Caki2 (cell line): Measurements from ENCODE around the gene CAPN12. TPM values are rescaled to one million over a fixed set of nuclear protein-coding genes. Genes with fewer than 3 reads are reported as not detected.
"Not testable (repeated sequence)": the region's sequence is repeated elsewhere in the genome, so short reads cannot be mapped to it uniquely, and the experiment has no call there.

Experiments
- DNase-seq: peaks from one replicate; pipeline ENCODE4 v3.0.0-alpha.2; 2015; ENCODE audit warnings: low read depth
- in situ Hi-C: cut with HindIII; loops from 2 replicates; pipeline ENCODE4 v1.10.0; 2016; ENCODE audit warnings: low sequenced_read_pairs, low pct_unique_long_range_greater_than_20kb, mixed read lengths
- total RNA-seq: library from RNA; depleted of rRNA; stranded (reverse); fragments of >200 nt; shearing (Covaris generic); gene quantifications from 2 replicates; pipeline ENCODE4 v1.2.3, GENCODE V29; 2014; ENCODE audit warnings: low replicate concordance

CAPN12 gene
- total RNA-seq, 1 experiment from 2014 or later = 2.3 TPM

DNA sequence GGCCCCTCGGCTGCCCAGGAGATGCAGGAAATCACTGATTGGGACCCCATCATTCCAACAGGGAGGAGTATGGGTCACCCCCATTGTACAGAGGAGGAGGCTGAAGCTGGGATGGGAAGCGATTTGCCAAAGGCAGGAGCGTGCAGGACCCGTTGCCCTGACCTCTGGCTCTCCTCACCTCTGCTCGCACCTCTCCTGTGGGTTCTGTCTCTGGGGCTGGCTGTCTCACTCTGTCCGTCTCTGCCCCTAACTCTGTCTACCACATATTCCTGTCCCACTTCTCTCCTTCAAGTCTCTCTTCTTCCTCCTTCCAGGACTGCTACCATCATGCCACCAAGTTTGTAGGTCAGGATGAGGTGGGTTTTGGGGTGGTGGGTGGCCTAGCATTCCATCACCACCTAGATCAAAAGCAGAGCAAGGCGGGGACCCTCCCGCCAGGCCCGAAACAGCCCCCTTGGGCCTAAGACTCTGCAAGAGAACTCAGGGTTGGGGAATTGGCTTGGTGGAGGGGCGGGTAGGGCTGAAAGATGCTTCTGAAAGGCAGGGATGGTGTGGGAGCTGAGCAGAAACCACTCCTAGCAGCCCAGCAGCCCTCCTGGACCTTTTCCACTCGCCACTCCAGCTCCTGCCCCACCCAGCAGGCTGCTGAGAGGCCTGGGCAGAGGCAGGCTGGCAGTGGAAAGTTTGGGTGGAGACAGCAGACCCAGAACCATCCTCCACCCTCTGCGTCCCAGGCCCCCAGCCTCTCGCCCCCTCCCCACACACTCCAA is 30.1 kb upstream of the CAPN12 start:
- DNase-seq = no peak
- in situ Hi-C loops = no loop called here

GRCh38 chr19:38773469-38774177 is 29.3 kb upstream of the CAPN12 start, which contains the start of gene LGALS7:
LGALS7 (minus strand) TSS chr19:38773517; CDS start chr19:38773492, 25 bp downstream.
- DNase-seq = no peak
- in situ Hi-C loops = no loop called here

DNA sequence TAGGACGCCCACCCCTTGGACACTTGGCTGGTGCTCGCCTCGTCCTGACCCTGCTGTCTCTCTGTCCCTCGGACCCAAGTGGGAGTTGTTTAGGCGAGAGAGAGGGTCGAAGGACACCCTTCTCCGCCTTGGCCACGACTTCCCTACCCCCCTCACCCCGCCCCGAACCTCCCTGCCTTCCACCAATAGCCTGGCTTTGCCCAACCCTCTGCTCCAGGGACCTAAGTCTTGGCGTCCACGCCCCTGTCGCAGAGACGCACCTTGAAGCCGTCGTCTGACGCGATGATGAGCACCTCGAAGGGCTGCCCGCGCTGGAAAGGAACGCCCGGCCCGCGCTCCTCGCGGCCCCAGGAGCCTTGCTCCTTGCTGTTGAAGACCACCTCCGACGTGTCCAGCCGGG is 27.3 kb upstream of the CAPN12 start:
- DNase-seq, in situ Hi-C loops: not testable (repeated sequence)

GRCh38 chr19:38770949-38771275 is 26.6 kb upstream of the CAPN12 start:
- in situ Hi-C loops, DNase-seq: not testable (repeated sequence)

DNA sequence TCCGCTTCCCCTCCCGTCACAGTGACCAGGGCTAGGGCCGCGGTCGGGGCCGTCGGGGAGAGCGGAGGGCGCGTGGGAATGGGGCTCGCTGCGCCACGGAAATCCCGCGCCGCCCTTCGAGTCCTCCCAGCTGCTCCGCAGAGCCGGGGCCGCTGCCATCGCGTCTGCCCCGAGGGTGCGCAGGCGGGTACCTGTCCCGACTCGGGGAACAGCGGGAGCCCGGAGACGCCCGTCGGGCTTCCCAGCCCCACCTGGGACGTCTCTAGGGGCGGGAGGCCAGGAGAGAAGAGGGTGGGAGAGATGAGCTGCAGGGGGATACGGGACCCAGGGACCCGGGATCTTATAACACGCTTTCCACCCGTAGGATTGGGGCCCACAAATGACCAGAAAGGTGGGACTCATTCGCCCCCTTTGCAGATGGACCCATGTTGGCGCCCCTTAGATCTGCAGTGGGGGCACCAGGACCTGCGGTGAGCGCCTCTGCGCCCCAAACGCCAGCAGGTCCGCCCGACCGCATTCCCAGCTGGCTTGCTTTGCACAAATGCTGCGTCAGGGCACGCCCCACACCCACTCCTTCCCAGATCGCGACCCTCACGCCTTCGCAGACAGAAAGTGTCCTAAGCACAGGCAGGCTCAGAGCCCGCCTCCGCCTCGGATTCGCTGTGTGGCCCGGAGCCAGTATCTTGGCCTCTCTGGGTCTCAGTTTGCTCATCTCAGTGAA is 26.1 kb upstream of the CAPN12 start:
- in situ Hi-C loops, DNase-seq: not testable (repeated sequence)

DNA sequence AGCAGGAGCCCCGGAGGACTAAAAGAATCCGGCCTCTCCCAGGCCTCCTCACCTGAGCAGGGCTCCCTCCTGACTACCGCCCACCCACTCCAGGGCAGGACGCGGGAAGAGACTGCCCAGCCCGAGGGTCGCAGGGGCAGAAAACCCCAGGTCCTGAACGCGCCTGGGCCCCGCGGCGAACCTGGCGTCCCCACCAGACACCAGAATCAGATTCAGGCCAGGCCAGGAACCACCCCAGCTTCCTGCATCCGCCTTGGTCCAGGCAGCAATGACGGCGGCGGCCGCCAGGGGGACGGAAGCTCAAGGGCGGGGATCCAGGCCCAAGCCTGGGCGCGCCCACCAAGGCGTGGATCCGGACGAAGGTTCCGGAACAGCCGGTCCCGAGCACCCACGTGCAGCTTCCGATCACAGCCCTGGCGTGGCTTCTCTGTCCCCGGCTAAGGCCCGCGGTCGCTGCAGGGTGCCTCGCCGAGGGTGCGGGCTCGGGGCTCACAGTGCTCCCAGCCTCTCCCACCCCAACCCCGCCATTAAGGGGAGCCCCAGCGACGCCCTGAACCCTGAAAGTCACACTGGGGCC is 25.4 kb upstream of the CAPN12 start:
- in situ Hi-C loops = no loop called here
- DNase-seq = no peak

DNA sequence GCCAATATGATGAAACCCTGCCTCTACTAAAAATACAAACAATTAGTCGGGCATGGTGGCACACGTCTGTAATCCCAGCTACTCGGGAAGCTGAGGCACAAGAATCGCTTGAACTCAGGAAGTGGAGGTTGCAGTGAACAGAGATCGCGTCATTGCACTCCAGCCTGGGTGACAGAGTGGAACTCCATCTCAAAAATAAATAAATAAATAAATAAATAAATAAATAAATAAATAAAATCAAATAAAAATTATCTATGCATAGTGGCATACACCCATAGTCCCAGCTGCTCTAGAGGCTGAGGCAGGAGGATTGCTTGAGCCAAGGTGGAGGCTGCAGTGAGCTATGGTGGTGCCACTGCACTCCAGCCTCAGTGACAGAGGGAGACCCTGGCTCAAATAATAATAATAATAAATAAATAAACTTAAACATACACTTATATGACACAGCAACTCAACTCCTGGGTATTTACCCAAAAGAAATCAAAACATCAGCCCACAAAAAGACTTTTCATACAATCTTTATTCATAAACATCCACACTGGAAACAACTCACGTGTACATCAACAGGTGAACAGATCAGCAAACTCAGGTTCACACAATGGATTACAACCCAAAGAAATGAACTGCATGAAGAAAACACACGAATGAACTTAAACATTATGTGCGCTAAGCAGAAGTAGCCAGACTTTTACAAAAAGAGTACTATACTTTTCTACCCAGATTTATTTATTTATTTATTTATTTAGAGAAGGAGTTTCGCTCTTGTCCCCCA is 22.2 kb upstream of the CAPN12 start:
- no peak for DNase-seq
- in situ Hi-C loops = no loop called here

GRCh38 chr19:38765214-38765613 is 20.9 kb upstream of the CAPN12 start:
- no peak for DNase-seq
- in situ Hi-C loops = no loop called here

GRCh38 chr19:38763795-38764220 is 19.5 kb upstream of the CAPN12 start:
- in situ Hi-C loops = no loop called here
- peak; percentile 95 for DNase-seq

DNA sequence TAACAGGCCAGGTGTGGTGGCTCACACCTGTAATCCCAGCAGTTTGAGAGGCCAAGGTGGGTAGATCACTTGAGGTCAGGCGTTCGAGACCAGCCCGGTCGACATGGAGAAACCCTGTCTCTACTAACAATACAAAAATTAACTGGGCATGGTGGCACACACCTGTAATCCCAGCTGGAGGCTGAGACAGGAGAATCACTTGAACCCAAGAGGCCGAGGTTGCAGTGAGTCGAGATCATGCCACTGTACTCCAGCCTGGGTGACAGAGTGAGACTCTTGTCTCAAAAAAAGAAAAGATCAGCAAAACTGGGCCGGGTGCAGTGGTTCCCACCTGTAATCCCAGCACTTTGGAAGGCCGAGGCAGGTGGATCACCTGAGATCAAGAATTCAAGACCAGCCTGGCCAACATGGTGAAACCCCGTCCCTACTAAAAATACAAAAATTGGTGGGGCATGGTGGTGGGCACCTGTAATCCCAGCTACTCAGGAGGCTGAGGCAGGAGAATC is 17.7 kb upstream of the CAPN12 start:
- in situ Hi-C loops, DNase-seq: not testable (repeated sequence)

DNA sequence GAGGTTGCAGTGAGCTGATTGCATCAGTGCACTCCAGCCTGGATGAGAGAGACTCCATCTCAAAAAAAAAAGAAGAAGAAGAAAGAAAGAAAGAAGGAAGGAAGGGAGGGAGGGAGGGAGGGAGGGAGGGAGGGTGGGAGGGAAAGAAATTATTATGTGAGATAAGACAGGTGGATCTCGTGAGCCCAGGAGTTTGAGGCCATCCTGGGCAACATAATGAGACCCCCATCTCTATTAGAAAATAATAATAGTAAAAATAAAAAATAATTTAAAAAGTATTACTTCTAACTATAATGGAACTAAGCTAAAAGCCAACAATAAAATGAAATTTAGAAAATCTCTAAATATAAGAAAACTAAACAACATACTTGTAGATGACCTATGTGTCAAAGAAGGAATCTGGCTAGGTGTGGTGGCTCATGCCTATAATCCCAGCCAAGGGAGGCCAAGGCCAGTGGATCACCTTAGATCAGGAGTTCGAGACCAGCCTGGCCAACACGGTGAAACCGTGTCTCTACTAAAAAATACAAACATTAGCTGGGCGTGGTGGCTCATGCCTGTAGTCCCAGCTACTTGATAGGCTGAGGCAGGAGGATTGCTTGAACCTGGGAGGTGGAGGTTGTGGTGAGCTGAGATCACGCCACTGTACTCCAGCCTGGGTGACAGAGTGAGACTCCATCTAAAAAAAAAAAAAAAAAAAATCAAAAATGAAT is 16.7 kb upstream of the CAPN12 start:
- in situ Hi-C loops, DNase-seq: not testable (repeated sequence)

DNA sequence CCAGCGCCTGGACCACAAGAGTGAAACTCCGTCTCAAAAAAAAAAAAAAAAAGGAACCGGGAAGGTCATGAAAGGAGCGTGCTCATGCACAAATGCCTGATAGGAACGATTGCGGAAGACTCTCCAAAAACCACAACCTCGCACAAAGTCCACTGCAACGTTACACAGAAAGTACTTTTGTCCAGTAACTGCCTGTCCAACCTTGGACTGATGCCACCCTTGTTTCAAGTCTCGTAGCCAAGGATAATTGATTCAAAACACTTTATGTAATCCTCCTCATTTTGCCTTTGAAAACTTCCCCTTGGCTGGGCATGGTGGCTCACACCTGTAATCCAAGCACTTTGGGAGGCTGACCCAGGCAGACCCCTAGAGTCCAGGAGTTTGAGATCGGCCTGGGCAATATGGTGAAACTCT is 15.3 kb upstream of the CAPN12 start:
- in situ Hi-C loops = no loop called here

GRCh38 chr19:38754196-38754595 is 9.9 kb upstream of the CAPN12 start:
- in situ Hi-C loops, DNase-seq: not testable (repeated sequence)

More for the DNA sequence above, 15.3 kb upstream of the CAPN12 start:
- no peak for DNase-seq

DNA sequence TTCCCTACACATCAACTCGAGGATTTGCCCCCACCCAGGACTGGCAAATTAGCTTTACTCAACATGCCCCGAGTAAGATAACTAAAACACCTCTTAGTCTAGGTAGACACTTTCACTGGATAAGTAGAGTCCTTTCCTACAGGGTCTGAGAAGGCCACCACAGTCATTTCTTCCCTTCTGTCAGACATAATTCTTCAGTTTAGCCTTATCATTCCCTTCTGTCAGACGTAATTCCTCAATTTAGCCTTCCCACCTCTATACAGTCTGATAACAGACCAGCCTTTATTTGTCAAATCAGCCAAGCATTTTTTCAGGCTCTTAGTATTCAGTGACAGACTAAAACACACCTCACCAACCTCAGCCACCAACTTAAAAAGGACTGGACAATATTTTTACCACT is 9.5 kb upstream of the CAPN12 start:
- in situ Hi-C loops, DNase-seq: not testable (repeated sequence)

GRCh38 chr19:38745316-38745715 is 1.0 kb upstream of the CAPN12 start:
- in situ Hi-C loops = no loop called here
- no peak for DNase-seq

GRCh38 chr19:38744874-38745273 is 600 bp upstream of the CAPN12 start:
- in situ Hi-C loops = no loop called here
- no peak for DNase-seq
